ENCODE results near the gene CMTR2.

CMTR2 gene

DNA sequence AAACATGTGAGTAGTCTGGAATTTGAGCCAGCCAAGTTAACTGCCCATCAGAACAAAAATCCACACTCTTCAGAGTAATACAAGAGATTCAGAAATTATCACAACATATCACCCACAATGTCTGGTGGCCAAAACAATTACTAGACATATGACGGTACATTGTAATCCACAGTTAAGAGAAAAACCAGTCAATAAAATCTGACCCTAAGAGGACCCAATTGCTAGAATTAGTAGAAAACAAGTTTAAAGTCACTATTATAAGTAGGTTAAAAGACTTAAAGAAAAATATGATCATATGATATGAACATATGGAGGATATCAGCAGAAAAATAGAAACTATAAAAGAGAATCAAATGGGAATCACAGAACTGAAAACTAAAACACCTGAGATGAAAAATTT is 15.8 kb downstream of the CMTR2 start:
- no peak for DNase-seq (ENCODE audit: low read depth)

- no peak for DNase-seq (ENCODE audit: low read depth)
Measured at GRCh38 chr16:71264299-71264698, 24.9 kb downstream of the CMTR2 start.

- DNase-seq (ENCODE audit: low read depth) = no peak
Measured at GRCh38 chr16:71263582-71263981, 25.6 kb downstream of the CMTR2 start.

DNA sequence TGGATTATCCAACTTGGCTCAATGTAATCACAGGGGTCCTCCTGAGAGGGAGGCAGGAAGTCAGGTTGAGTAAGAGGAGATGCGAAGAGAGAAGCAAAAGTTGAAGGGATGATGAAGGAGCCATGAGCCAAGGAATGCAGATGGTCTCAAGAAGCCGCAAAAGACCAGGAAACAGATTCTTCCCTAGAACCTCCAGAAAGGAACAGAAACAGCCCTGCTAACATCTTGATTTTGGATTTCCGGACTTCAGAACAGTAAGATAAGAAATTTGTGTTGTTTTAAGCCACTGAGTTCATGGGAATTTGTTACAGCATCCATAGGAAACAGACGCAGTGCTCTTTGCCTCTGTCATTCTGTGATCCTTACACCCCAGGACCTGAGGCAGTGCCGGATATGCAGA is 26.8 kb downstream of the CMTR2 start:
- DNase-seq (ENCODE audit: low read depth) = no peak

DNA sequence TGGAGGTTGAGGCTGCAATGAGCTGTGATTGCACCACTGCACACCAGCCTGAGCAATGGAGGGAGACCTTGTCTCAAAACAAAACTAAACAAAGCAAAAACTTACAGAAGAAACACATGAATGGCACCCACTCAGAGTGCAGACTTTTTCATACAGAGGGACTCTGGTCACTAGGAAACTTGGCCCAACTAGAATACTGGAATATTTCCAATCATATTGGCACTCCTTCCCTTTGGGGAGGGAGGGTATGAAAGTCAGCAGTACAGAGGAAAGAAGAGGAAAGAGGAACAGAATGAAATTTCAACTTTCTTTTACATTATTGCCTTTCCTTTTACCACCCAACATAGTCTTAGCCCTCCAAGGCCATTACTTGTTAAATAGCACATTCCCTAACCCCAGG is 28.2 kb downstream of the CMTR2 start:
- no peak for DNase-seq (ENCODE audit: low read depth)

DNA sequence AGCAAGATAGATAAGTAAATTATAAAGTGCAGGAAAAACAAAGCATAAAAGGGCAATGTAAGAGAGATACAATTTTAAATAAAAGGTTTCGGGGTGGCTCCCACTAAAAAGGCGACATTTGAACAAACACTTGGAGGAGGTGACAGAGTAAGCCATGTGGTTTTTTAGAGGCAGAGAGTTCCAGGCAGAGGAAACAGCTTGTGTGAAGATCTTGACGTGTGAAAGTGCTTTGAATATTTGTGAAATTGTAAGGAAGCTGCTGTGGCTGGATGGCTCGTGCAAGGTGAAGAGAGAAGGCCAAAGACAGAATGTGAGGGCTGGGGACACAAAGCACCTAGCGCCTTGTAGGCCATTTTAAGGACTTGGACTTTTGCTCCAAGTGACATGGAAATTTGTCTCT is 30.1 kb downstream of the CMTR2 start:
- DNase-seq (ENCODE audit: low read depth) = no peak

- DNase-seq (ENCODE audit: low read depth) = no peak
Measured at GRCh38 chr16:71258372-71258771, 30.8 kb downstream of the CMTR2 start.

GRCh38 chr16:71257768-71258167 is 31.4 kb downstream of the CMTR2 start:
- no peak for DNase-seq (ENCODE audit: low read depth)

DNA sequence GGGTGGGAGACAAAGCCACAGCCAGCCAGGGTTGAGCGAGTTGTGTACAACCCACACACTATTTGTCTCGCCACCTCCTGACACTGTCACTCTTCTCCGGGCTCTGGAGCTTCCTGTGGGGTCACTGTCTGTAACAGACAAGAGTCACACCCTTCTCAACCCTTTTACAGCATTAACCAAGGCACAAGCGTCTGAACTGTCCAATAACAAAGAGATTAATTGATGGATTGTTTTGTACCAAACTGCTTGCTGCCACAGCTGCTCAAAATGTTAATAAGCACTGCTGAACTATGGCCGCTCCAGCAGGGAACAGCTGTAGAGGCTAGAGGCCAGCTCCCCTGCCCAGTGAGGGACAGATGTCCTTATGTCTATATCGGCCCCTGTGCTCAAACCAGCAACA is 33.5 kb downstream of the CMTR2 start:
- DNase-seq (ENCODE audit: low read depth) = no peak

DNA sequence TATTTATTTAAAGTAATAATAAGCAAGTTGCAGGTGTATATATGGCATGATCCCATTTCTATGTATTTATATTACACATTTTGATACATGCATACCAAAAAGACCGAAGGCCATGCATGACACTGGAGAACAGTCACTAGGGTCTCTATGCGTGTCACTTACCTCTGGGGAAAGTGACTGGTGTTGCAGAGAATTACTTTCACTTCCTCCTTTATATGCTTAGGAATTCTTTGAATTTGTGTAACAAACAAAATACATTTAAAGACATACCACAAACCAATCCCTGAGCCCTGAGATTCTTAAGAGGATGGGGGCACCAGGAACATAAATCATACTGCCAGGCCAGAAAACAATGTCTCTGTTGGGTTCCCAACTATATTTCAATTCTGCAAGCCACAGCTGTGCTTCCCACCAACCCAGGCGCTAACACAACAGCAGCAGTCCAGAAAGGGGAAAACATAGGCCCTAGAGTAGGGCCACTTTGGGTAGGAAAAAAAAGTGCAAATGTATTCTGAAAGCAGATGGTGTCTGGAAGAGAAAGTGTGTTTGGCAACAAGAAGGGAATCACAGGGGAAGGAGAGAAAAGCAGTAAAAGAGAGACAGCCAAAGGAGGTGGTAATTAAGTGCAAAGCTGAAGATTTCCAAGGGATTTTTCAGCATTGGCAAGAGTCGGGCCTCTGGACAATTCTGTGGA is 34.2 kb downstream of the CMTR2 start:
- no peak for DNase-seq (ENCODE audit: low read depth)

DNA sequence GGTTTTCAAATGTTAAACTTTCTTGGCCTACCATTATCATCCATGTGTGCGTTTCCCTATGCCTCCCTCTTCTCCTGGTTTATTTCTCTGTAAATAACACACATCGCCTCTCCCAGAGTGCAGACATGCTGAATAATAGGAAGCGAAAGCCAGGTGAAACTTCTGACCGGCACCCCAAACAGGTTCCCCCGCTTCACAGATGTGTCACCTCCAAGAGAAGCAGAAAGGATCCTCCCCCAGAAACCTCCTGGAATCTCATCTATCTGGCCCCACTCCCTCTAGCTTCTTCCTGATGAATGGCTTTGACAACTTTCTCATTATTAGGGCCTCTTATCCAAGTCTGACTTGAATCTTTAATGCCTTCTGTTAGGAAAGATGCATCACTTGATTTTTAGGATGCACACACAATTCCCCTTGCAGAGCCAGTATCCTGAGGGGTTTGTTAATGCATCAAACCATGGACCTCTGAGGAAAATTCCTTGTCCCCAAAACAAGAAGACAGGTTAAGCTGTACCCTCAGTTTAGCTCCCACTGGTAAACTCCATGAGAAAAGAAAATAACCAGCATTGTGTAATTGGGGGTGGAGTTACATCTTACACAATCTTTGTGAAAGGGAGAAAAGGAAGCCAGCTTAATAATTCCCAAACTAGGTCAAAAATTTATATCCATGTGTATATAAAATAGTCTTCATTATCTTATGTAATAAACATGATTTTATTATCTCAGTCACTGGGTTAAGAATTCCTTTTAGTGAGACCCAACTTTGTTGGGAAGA is 38.6 kb downstream of the CMTR2 start:
- DNase-seq (ENCODE audit: low read depth) = no peak

GRCh38 chr16:71249399-71249798 is 39.8 kb downstream of the CMTR2 start:
- no peak for DNase-seq (ENCODE audit: low read depth)

DNA sequence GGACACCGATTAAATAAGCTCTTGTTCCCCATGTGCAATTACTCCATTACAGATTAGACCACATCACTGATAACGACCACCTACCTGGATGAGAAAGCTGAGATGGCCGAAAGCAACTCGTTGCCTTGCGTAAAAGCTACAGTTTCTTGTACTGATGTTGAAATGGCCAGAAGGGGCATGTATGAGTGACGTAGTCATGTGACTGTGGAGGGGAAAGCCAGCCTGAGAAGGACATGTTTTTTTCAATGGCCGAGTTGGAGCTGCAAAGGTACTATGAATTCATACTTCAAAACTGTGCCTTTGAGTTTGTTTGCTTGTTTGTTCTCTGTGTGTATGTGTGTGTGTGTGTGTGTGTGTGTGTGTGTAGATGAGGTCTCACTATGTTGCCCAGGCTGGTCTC is 41.7 kb downstream of the CMTR2 start:
- DNase-seq (ENCODE audit: low read depth) = no peak

DNA sequence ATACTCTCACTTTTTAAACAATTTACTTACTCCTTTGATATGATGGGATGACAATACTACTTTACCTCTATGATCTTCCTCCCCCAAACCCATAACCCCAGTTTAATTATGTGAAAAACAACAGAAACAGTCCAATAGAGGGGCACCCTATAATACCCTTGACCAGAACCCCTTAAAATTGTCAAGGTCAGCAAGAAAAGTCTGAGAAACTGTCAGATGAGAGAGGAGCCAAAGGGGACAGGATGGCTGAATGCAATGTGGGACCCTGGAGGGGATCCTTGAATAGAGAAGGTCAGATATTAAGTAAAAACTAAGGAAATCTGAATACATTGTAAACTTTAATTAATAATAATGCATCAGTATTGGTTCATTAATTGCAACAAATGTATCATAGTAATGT is 42.9 kb downstream of the CMTR2 start:
- DNase-seq (ENCODE audit: low read depth) = no peak

DNA sequence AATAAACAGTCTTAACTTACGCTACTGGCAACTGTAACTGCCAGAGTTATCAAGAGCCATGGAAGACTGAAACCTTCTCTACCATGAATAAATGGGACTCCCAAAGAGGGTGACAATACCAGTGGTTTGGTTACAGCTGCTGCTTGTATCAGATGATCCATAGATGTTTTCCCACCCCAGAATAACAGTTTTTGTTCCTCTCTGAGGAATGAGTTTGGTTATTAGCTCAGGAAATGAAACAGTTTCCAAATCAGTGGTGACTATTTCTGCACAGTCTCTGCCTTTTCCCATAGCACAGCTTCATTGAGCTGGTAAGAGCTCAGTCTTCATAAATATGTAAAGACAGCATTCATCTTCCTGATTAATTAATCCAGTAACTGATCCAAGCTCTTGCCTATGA is 44.7 kb downstream of the CMTR2 start:
- no peak for DNase-seq (ENCODE audit: low read depth)

- DNase-seq (ENCODE audit: low read depth) = no peak
Measured at GRCh38 chr16:71242601-71243000, 46.6 kb downstream of the CMTR2 start.

GRCh38 chr16:71242036-71242435 is 47.2 kb downstream of the CMTR2 start:
- no peak for DNase-seq (ENCODE audit: low read depth)

Data from stimulated activated CD8-positive, alpha-beta memory T cell treated with anti-CD3 and anti-CD28 coated beads, Interleukin-12 subunit alpha, Interleukin-12 subunit beta, amount 100 ng/mL, for 4 hours (primary cell).